Upper lobe of left lung (tissue), 6 donors: ENCODE data around the gene FBXL13. TPM values are rescaled to one million over a fixed set of nuclear protein-coding genes. Genes with fewer than 3 reads are reported as not detected.

ENCODE experiments used
- ATAC-seq, 2 donors: fragments of 200-7000 bp; cut with Tn5 transposase; one replicate each; pipeline ENCODE4 v1.9.1; 2022; ENCODE audit warnings: mild to moderate bottlenecking in 2 of 2, moderate library complexity in 2 of 2; ENCODE audit not compliant: low FRiP score in 2 of 2
- DNase-seq, 2 donors: peaks; one replicate each; pipeline ENCODE4 v3.0.0-alpha.2; 2019 to 2020
- H3K27ac ChIP-seq, 4 donors: fragments of 200-600 bp; sonication (generic); one replicate each; pipeline ENCODE4 v1.5.1; 2016 to 2019
- H3K27me3 ChIP-seq, 4 donors: fragments of 200-600 bp; sonication (generic); one replicate each; pipeline ENCODE4 v1.5.1; 2017 to 2019
- H3K36me3 ChIP-seq, 4 donors: fragments of 200-600 bp; sonication (generic); one replicate each; pipeline ENCODE4 v1.5.1; 2016 to 2019
- H3K4me1 ChIP-seq, 4 donors: fragments of 200-600 bp; sonication (generic); one replicate each; pipeline ENCODE4 v1.5.1; 2018 to 2019
- H3K4me3 ChIP-seq, 4 donors: fragments of 200-600 bp; sonication (generic); one replicate each; pipeline ENCODE4 v1.5.1; 2017 to 2019; ENCODE audit warnings: mild to moderate bottlenecking in 2 of 4, moderate library complexity in 1 of 4
- H3K9me3 ChIP-seq, 4 donors: fragments of 200-600 bp; sonication (generic); one replicate each; pipeline ENCODE4 v1.5.1; 2018 to 2019
- CTCF ChIP-seq, 6 experiments: fragments of 450-650 bp in 4 of 6; fragments of 200-600 bp in 2 of 6; sonication (generic) in 2 of 6; IDR thresholded peaks; one replicate each; pipeline ENCODE4 v1.5.1; 2016 to 2019; ENCODE audit warnings: antibody characterized with exemption in 6 of 6
- EP300 ChIP-seq, 4 donors: sonication (generic); formaldehyde crosslinking; IDR thresholded peaks; one replicate each; pipeline ENCODE4 v1.5.1; 2017; ENCODE audit warnings: antibody characterized with exemption in 4 of 4, control low read depth in 2 of 4
- POLR2A ChIP-seq, 4 donors: fragments of 450-650 bp; IDR thresholded peaks; one replicate each; pipeline ENCODE4 v1.5.1; 2016 to 2017; ENCODE audit warnings: antibody characterized with exemption in 4 of 4, mild to moderate bottlenecking in 2 of 4
- POLR2AphosphoS5 ChIP-seq, 2 donors: sonication (generic); formaldehyde crosslinking; IDR thresholded peaks; one replicate each; pipeline ENCODE4 v1.5.1; 2017; ENCODE audit warnings: antibody characterized with exemption in 2 of 2
- WGBS, 2 donors: methylation state at CpG; one replicate each; pipeline ENCODE4 v1.1.5; 2017 to 2018; 5-methylcytosine and 5-hydroxymethylcytosine counted together
- total RNA-seq, 6 donors: library from RNA; depleted of rRNA in 4 of 6; stranded (reverse); fragments of >200 nt in 4 of 6; gene quantifications; one replicate each; pipeline versions ENCODE4 v1.1.0 to v1.2.1, GENCODE V29; 2016 to 2021
- donor health status: DM: no; HTN: no; CAD: no; lungs with moderate emphysema.
- donor health status: DM: no; HTN: yes; CAD: no; lungs with severe emphysema.

The FBXL13 gene
- total RNA-seq, 6 donors from 2014 or later: 1.6 to 11.6 (median 2.9) TPM

- no peak for TF ChIP-seq CTCF (IDR thresholded peaks at IDR 0.05)
- no peaks in the 10 kb centered on the region for H3K27me3 ChIP-seq
- H3K9me3 ChIP-seq: no peaks in the 10 kb centered on the region
- H3K27ac ChIP-seq: peak overlapping the region in 1 of 4 donors; percentile 21
- H3K36me3 ChIP-seq: no peaks in the 10 kb centered on the region
- no peak overlapping the region for H3K4me3 ChIP-seq
- peaks cover 0 to 11% (median 3%) of the 10 kb centered on the region in 4 donors for H3K4me1 ChIP-seq
- ATAC-seq: no peak
- 82 to 86% methylated on average over 5 of the region's 5 CpGs for WGBS, 2 donors
- no peak for DNase-seq
These were observed 82.1 kb downstream of the FBXL13 start for GRCh38 chr7:102992509-102992937.

GRCh38 chr7:102991540-102992214 lies 82.9 kb downstream of the FBXL13 start:
- no peaks in the 10 kb centered on the region for H3K36me3 ChIP-seq
- DNase-seq (peak in 1 of 2 donors; percentile 45), ATAC-seq (peak; percentile 31 to 43)
- no peaks in the 10 kb centered on the region for H3K27me3 ChIP-seq
- no peak for TF ChIP-seq EP300 (IDR thresholded peaks at IDR 0.05)
- no peak for TF ChIP-seq POLR2A (IDR thresholded peaks at IDR 0.05)
- TF ChIP-seq CTCF (IDR thresholded peaks at IDR 0.05): no peak
- no peak for TF ChIP-seq POLR2AphosphoS5 (IDR thresholded peaks at IDR 0.05)
- no peak overlapping the region for H3K4me3 ChIP-seq
- H3K9me3 ChIP-seq: no peaks in the 10 kb centered on the region
- no peak overlapping the region for H3K27ac ChIP-seq
- WGBS, 2 donors: 79 to 88% methylated on average over 2 of the region's 2 CpGs
- peaks cover 0 to 11% (median 3%) of the 10 kb centered on the region in 4 donors for H3K4me1 ChIP-seq

- no peak for ATAC-seq
- TF ChIP-seq POLR2A (IDR thresholded peaks at IDR 0.05): no peak
- no peak for TF ChIP-seq EP300 (IDR thresholded peaks at IDR 0.05)
- no peak for TF ChIP-seq POLR2AphosphoS5 (IDR thresholded peaks at IDR 0.05)
- no peak for TF ChIP-seq CTCF (IDR thresholded peaks at IDR 0.05)
These were observed 83.5 kb downstream of the FBXL13 start for GRCh38 chr7:102991077-102991539.

GRCh38 chr7:102990642-102991041 lies 84.0 kb downstream of the FBXL13 start:
- TF ChIP-seq POLR2AphosphoS5 (IDR thresholded peaks at IDR 0.05): no peak
- TF ChIP-seq EP300 (IDR thresholded peaks at IDR 0.05): no peak
- TF ChIP-seq POLR2A (IDR thresholded peaks at IDR 0.05): no peak
- TF ChIP-seq CTCF (IDR thresholded peaks at IDR 0.05): no peak
- no peaks in the 10 kb centered on the region for H3K36me3 ChIP-seq
- no peaks in the 10 kb centered on the region for H3K9me3 ChIP-seq
- no peaks in the 10 kb centered on the region for H3K27me3 ChIP-seq
- no peak for DNase-seq
- H3K4me1 ChIP-seq: peaks cover 0 to 11% (median 3%) of the 10 kb centered on the region in 4 donors
- no peak for ATAC-seq
- WGBS, 2 donors: 77 to 91% methylated on average over 2 of the region's 2 CpGs
- no peak overlapping the region for H3K4me3 ChIP-seq
- H3K27ac ChIP-seq: no peak overlapping the region

More at GRCh38 chr7:102991077-102991539, 83.5 kb downstream of the FBXL13 start:
- peaks cover 0 to 11% (median 3%) of the 10 kb centered on the region in 4 donors for H3K4me1 ChIP-seq
- no peaks in the 10 kb centered on the region for H3K27me3 ChIP-seq
- no peak for DNase-seq
- no peaks in the 10 kb centered on the region for H3K9me3 ChIP-seq
- no peak overlapping the region for H3K4me3 ChIP-seq
- no peak overlapping the region for H3K27ac ChIP-seq
- no peaks in the 10 kb centered on the region for H3K36me3 ChIP-seq
